ENCODE measurements around the gene LILRB5.

- TF ChIP-seq, protein P1, sequence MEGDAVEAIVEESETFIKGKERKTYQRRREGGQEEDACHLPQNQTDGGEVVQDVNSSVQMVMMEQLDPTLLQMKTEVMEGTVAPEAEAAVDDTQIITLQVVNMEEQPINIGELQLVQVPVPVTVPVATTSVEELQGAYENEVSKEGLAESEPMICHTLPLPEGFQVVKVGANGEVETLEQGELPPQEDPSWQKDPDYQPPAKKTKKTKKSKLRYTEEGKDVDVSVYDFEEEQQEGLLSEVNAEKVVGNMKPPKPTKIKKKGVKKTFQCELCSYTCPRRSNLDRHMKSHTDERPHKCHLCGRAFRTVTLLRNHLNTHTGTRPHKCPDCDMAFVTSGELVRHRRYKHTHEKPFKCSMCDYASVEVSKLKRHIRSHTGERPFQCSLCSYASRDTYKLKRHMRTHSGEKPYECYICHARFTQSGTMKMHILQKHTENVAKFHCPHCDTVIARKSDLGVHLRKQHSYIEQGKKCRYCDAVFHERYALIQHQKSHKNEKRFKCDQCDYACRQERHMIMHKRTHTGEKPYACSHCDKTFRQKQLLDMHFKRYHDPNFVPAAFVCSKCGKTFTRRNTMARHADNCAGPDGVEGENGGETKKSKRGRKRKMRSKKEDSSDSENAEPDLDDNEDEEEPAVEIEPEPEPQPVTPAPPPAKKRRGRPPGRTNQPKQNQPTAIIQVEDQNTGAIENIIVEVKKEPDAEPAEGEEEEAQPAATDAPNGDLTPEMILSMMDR (IDR thresholded peaks at IDR 0.05 in 4 of 5, conservative IDR thresholded peaks at IDR 0.05 in 1 of 5), result no peak
- no peak for TF ChIP-seq POLR2A (IDR thresholded peaks at IDR 0.05)
These were observed 48.4 kb downstream of the LILRB5 start for GRCh38 chr19:54208784-54209057.
